RWPE1 (cell line): ENCODE measurements around the gene BNC2.
"Not testable (repeated sequence)": the region's sequence is repeated elsewhere in the genome, so short reads cannot be mapped to it uniquely, and the experiment has no call there.

Experiments
- CTCF ChIA-PET: fragments of 350-600 bp; sonication (Branson Sonifier 250); formaldehyde crosslinking; extraction: SDS; loops from one replicate; lab custom pipeline; 2021; lab: Yijun Ruan, JAX
- POLR2A ChIA-PET: fragments of 400-600 bp; formaldehyde crosslinking; extraction: SDS; loops from one replicate; lab custom pipeline; 2020; ENCODE audit warnings: antibody characterized with exemption; ENCODE audit not compliant: low non-redundant PET; lab: Yijun Ruan, JAX
- DNase-seq: peaks from one replicate; pipeline ENCODE4 v3.0.0; 2012; ENCODE audit warnings: low spot score
- H3K27ac ChIP-seq: fragments of 450-650 bp; 2 replicates; pipeline ENCODE4 v1.5.1; 2017
- CTCF ChIP-seq: fragments of 450-650 bp; conservative IDR thresholded peaks from 2 replicates; pipeline ENCODE4 v1.5.1; 2017; ENCODE audit warnings: low read depth, mild to moderate bottlenecking

The BNC2 gene

DNA sequence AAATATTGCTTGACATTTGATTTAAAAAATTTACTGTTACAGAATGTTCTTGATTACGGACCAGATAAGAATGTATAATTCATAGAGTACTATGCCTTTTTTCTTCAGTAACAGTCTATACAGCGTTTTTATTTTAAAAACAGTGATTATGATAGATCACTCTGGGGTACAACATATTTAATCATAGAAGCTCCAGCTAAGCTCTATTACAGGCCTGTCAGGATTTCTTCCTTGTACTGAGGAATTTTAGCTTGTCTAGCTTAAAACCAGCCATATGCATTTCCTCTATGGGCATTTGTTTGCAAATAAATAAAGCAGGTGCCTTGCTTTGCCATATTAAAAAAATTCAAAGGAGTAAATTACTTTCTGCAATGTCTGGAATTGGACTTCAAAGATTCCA is 423.8 kb downstream of the BNC2 start:
- POLR2A ChIA-PET: no interaction called here
- CTCF ChIA-PET: no interaction called here
- H3K27ac ChIP-seq: no peak overlapping the region
- no peak for TF ChIP-seq CTCF
- DNase-seq: no peak

GRCh38 chr9:16445141-16445920 is 425.1 kb downstream of the BNC2 start:
- no peak for TF ChIP-seq CTCF
- H3K27ac ChIP-seq: no peak overlapping the region
- POLR2A ChIA-PET: no interaction called here
- CTCF ChIA-PET: no interaction called here
- peak; percentile 68 for DNase-seq

- TF ChIP-seq CTCF: no peak
- CTCF ChIA-PET: no interaction called here
- H3K27ac ChIP-seq: peak overlapping the region; percentile 49
- peak; percentile 45 for DNase-seq
- POLR2A ChIA-PET: no interaction called here
These were observed 427.8 kb downstream of the BNC2 start for GRCh38 chr9:16442622-16443021.

GRCh38 chr9:16441791-16442190 is 428.7 kb downstream of the BNC2 start:
- TF ChIP-seq CTCF: no peak
- H3K27ac ChIP-seq: no peak overlapping the region
- POLR2A ChIA-PET: no interaction called here
- DNase-seq: no peak
- CTCF ChIA-PET: no interaction called here

DNA sequence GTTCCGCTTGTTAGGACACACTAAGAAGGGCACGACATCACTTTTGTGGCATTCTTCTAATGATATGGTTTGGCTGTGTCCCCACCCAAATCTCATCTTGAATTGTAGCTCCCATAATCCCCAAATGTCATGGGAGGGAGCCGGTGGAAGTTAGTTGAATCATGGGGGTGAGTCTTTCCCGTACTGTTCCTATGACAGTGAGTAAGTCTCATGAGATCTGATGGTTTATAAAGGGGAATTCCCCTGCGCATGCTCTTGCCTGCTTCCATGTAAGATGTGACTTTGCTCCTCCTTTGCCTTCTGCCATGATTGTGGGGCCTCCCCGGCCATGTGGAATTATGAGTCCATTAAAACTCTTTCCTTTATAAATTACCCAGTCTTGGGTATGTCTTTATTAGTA is 431.6 kb downstream of the BNC2 start:
- CTCF ChIA-PET, DNase-seq, POLR2A ChIA-PET, H3K27ac ChIP-seq: not testable (repeated sequence)

- no peak for DNase-seq
- TF ChIP-seq CTCF: no peak
- ChIA-PET POLR2A (no interaction called here), CTCF (no interaction called here)
- no peak overlapping the region for H3K27ac ChIP-seq
These were observed 433.9 kb downstream of the BNC2 start for GRCh38 chr9:16436545-16436944.

GRCh38 chr9:16434526-16434925 is 435.9 kb downstream of the BNC2 start:
- no peak overlapping the region for H3K27ac ChIP-seq
- CTCF ChIA-PET: no interaction called here
- no peak for DNase-seq
- no peak for TF ChIP-seq CTCF
- POLR2A ChIA-PET: no interaction called here
